HCT116 (cell line): ENCODE measurements around the gene OSBPL5.

Experiments used
- ATF3 ChIP-seq: IDR thresholded peaks from 2 replicates; pipeline ENCODE4 v1.6.1; 2012
- CEBPB ChIP-seq: IDR thresholded peaks from 2 replicates; pipeline ENCODE4 v1.6.1; 2012; ENCODE audit warnings: low read depth
- CTCF ChIP-seq, 3 experiments: fragments of 200-600 bp in 1 of 3; sonication (generic) in 1 of 3; IDR thresholded peaks in 2 of 3; conservative IDR thresholded peaks in 1 of 3; 2 replicates each; pipeline ENCODE4 v1.5.1; 2012 to 2017; ENCODE audit warnings: low read depth in 2 of 3, low read length in 2 of 3, antibody characterized with exemption in 1 of 3, borderline replicate concordance in 1 of 3, control low read depth in 1 of 3, mild to moderate bottlenecking in 1 of 3, mixed read lengths in 1 of 3, mixed run types in 1 of 3, moderate library complexity in 1 of 3; ENCODE audit not compliant: insufficient read depth in 1 of 3
- EZH2 ChIP-seq: fragments of 200-600 bp; sonication (generic); IDR thresholded peaks from 2 replicates; pipeline ENCODE4 v1.6.1; 2017; ENCODE audit warnings: antibody characterized with exemption, mixed run types
- JUND ChIP-seq: IDR thresholded peaks from 2 replicates; pipeline ENCODE4 v1.6.1; 2012
- MAX ChIP-seq: IDR thresholded peaks from 2 replicates; pipeline ENCODE4 v1.6.1; 2012
- POLR2A ChIP-seq: IDR thresholded peaks from 2 replicates; pipeline ENCODE4 v1.7.0; 2011; ENCODE audit warnings: borderline replicate concordance; ENCODE audit not compliant: insufficient read depth, insufficient read length; ENCODE audit errors: extremely low read depth
- POLR2AphosphoS5 ChIP-seq: IDR thresholded peaks from 2 replicates; pipeline ENCODE4 v1.6.1; 2011; ENCODE audit warnings: mild to moderate bottlenecking, low read depth, low read length, moderate library complexity
- RAD21 ChIP-seq: IDR thresholded peaks from 2 replicates; pipeline ENCODE4 v1.6.1; 2012; ENCODE audit warnings: low read depth, mild to moderate bottlenecking
- REST ChIP-seq: IDR thresholded peaks from 2 replicates; pipeline ENCODE4 v1.6.1; 2012; ENCODE audit warnings: low read depth
- SIN3A ChIP-seq: IDR thresholded peaks from 2 replicates; pipeline ENCODE4 v1.6.1; 2012; ENCODE audit warnings: low read depth
- SP1 ChIP-seq: IDR thresholded peaks from 2 replicates; pipeline ENCODE4 v1.6.1; 2012; ENCODE audit warnings: low read depth
- ZBTB33 ChIP-seq: IDR thresholded peaks from 2 replicates; pipeline ENCODE4 v1.6.1; 2011; ENCODE audit warnings: mild to moderate bottlenecking, low read length, moderate library complexity; ENCODE audit not compliant: insufficient replicate concordance; ENCODE audit errors: extremely low read depth

GRCh38 chr11:3139481-3140290 lies 25.4 kb downstream of the OSBPL5 start:
- TF ChIP-seq CTCF (IDR thresholded peaks at IDR 0.05 in 2 of 3, conservative IDR thresholded peaks at IDR 0.05 in 1 of 3; ENCODE audit: borderline replicate concordance in 1 of 3, insufficient read depth in 1 of 3, low read depth in 2 of 3, low read length in 2 of 3), result no peak
- no peak for TF ChIP-seq POLR2AphosphoS5
- TF ChIP-seq SIN3A, result no peak
- no peak for TF ChIP-seq POLR2A
- no peak for TF ChIP-seq EZH2
- TF ChIP-seq ZBTB33, result no peak
- TF ChIP-seq REST, result no peak
- no peak for TF ChIP-seq CEBPB
- no peak for TF ChIP-seq JUND
- no peak for TF ChIP-seq MAX
- TF ChIP-seq RAD21, result no peak
- TF ChIP-seq ATF3, result no peak
- TF ChIP-seq SP1, result no peak
